Measurements from ENCODE around the gene ITGB2.

ITGB2 gene

DNA sequence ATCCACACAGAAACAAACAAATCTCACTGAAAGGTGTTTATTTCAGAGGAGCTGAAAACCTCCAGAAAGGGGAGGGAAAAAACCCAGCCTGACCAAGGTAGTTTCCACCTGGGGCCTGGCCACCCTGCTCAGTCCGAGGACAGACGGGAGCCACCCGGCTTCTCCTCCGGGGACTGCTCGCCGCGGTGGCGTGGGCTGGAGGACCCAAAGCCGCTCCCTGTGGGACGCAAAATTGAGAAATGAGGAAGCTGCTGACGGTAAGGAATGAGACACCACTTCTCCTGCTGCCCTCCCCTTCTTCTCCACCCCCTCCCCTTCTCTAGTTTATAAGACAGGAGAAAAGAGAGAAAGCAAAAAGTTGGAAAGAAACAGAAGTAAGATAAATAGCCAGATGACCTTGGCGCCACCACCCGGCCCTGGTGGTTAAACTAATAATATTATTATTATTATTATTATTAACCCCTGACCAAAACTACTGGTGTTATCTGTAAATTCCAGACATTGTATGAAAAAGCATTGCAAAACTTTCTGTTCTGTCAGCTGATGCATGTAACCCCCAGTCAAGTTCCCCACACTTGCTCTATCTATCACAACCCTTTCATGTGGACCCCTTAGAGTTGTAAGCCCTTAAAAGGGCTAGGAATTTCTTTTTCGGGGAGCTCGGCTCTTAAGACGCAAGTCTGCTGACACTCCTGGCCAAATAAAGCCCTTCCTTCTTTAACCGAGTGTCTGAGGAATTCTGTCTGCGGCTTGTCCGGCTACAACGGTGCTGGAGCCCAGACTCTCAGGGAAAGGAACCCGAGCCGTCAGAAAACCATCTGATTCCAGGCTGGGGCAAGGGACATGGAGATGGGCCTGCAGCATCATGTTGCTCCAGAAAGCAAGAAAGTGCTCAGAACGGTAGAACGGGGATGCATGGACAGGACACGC, 12.5 kb downstream of the ITGB2 start:
- no peak for DNase-seq

GRCh38 chr21:44907225-44907965, 13.3 kb downstream of the ITGB2 start:
- no peak for DNase-seq

- no peak for DNase-seq
Observed at GRCh38 chr21:44905728-44906090, 15.0 kb downstream of the ITGB2 start.

- no peak for DNase-seq
Observed at GRCh38 chr21:44905016-44905727, 15.5 kb downstream of the ITGB2 start.

- DNase-seq: no peak
Observed at GRCh38 chr21:44904141-44904923, 16.4 kb downstream of the ITGB2 start.

DNA sequence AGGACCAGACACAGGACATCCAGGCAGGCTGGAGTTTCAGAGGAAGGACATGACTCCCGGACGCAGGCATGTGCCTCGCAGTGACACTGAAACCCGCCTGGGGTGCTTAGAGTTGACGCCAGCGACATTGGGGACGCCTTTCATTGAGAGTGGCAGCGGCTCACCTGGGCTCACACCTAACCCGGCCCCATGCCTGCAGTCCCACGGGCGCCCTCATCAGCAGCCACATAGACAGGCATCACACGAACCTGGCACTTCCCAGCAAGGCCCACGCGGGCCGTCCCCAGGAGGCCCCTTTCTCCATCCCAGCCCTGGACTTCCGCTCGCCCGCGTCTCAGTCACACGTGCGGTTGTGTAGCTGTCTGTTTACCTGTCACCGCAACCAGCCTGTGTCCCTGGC, 17.0 kb downstream of the ITGB2 start:
- DNase-seq: no peak

GRCh38 chr21:44903050-44903685, 17.5 kb downstream of the ITGB2 start:
- no peak for DNase-seq

GRCh38 chr21:44902268-44903049, 18.2 kb downstream of the ITGB2 start:
- no peak for DNase-seq

- DNase-seq: no peak
Observed at GRCh38 chr21:44901391-44902074, 19.2 kb downstream of the ITGB2 start.

DNA sequence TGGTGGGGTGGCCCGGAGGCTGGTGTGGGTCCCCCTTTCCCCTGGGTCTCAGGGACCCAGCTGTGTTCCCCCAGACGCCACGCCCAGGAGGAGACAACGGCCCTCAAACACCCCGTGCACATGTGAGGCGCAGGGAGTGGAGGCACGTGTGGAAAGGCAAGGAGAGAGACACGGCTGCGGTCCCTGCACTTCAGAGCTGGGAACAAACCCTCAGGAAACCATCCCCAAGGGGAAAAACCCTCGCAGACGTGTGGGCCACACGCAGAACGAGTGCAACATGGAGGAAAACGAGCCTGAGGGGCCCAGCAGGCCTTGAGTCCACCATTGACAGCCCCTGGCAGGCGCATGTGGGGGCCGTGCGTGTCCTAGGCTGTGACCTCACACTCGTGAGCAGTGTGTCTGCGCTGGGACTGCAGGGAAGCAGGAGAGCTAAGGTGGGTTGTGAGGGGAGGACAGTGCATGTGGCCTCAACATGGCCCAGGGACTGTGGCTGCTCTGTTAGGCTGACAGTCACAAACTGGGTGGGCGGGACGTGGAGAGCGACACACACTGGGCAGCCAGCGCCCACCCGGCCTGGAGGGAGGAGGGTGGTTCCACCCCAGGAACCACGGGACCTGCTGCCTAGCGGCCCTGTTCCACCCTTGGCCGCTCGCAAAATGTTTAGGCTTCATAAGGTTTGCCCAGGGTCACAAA, 20.0 kb downstream of the ITGB2 start:
- DNase-seq: no peak

- DNase-seq: no peak
Observed at GRCh38 chr21:44899768-44900558, 20.7 kb downstream of the ITGB2 start.

GRCh38 chr21:44898851-44899767, 21.6 kb downstream of the ITGB2 start:
- no peak for DNase-seq

DNA sequence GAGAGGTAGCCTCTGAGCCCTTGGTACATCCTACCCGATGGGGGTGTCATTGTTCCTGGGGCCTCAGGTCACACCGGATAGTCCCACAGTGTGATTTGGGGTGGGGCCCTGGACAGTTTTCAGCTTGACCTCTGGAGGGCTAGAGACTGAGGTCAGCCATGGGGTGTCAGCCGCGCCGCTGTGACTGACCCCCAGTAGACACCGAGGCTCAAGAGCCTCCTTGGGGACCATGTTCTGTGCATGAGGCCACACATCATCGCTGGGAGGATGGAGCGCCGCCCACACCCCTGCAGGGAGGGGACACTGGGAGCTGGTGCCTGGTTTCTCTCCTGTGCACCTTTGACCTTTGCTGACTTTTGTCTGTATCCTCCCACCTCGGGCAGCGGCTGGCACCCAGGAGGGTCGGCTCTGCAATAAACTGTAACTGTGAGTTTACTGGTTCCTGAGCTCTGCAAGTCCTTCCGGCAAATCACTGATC, 22.6 kb downstream of the ITGB2 start:
- DNase-seq: no peak

DNA sequence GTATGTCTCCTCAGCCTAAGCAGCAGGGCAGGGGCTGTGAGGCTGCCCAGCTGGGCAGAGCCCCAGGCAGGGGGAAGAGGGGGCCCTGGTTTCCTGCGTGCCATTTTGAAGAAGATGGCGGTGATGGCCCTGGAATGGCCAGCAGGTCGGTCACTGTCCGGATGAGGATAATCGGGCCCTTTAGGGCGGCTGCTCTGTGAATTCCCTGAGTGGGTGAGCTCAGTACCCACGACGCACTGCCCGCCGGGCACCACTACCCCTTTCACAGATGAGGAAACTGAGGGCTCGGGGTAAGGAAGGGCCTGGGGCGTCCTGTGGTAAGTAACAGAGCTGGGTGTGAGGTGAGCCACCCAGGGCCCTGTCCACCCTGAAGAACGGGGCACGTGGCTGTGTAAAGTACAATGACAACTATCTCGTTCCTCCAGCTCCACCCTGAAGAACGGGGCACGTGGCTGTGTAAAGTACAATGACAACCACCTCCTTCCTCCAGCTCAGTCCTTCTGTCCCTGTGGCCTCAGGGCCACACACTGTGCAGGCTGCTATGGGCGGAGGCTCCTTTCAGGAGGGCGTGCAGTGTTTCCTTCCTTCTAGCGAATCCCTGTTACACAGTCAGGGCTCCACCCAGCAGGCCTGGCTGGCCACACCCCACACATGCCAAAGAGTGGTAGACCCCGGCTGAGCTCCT, 23.2 kb downstream of the ITGB2 start:
- DNase-seq: no peak

- DNase-seq: no peak
Observed at GRCh38 chr21:44896561-44897286, 24.0 kb downstream of the ITGB2 start.

- no peak for DNase-seq
Observed at GRCh38 chr21:44895859-44896258, 24.8 kb downstream of the ITGB2 start.

All from NCI-H1092 treated with DMSO at 0.1 percent for 48 hours (cell line).